ENCODE data around the gene SORCS2.

DNA sequence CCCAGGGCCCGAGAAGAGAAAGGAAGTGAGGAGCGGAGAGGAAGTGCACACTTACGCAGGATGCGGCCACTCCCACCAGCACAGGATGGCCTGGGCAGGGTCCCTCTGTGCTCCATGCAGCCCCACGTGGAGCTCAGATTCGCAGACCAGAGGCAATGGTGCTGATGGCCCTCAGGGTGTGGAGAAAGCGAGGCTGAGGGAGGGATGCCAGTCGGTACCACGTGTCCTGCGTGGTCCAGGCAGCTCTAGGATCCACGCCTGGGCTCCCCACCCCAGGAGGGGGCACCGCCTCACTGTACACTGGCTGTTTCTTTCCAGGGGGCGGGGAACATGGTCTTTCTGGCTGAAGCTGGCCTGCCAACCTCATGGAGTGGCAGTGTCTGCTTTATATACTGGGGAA lies 505.5 kb downstream of the SORCS2 start:
- TF ChIP-seq, protein P1, sequence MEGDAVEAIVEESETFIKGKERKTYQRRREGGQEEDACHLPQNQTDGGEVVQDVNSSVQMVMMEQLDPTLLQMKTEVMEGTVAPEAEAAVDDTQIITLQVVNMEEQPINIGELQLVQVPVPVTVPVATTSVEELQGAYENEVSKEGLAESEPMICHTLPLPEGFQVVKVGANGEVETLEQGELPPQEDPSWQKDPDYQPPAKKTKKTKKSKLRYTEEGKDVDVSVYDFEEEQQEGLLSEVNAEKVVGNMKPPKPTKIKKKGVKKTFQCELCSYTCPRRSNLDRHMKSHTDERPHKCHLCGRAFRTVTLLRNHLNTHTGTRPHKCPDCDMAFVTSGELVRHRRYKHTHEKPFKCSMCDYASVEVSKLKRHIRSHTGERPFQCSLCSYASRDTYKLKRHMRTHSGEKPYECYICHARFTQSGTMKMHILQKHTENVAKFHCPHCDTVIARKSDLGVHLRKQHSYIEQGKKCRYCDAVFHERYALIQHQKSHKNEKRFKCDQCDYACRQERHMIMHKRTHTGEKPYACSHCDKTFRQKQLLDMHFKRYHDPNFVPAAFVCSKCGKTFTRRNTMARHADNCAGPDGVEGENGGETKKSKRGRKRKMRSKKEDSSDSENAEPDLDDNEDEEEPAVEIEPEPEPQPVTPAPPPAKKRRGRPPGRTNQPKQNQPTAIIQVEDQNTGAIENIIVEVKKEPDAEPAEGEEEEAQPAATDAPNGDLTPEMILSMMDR (IDR thresholded peaks at IDR 0.05; ENCODE audit: low read depth, low read length): no peak
- TF ChIP-seq EZH2phosphoT487 (IDR thresholded peaks at IDR 0.05; ENCODE audit: low read depth): no peak
